GM19193 (cell line): Measurements from ENCODE around the gene GRIP1.

Source experiments
- POLR2A ChIP-seq: IDR thresholded peaks from 4 replicates; pipeline ENCODE4 v1.6.1; 2011; ENCODE audit not compliant: insufficient read depth, insufficient read length; ENCODE audit errors: extremely low read depth

GRIP1 gene

GRCh38 chr12:66640691-66641460 is 38.0 kb downstream of the GRIP1 start:
- no peak for TF ChIP-seq POLR2A

- TF ChIP-seq POLR2A: no peak
Observed at GRCh38 chr12:66638666-66639065, 40.2 kb downstream of the GRIP1 start.

GRCh38 chr12:66637699-66638301 is 41.1 kb downstream of the GRIP1 start:
- no peak for TF ChIP-seq POLR2A

- TF ChIP-seq POLR2A: no peak
Observed at GRCh38 chr12:66636771-66637170, 42.1 kb downstream of the GRIP1 start.

GRCh38 chr12:66633676-66634075 is 45.2 kb downstream of the GRIP1 start:
- no peak for TF ChIP-seq POLR2A

GRCh38 chr12:66629138-66629870 is 49.6 kb downstream of the GRIP1 start:
- no peak for TF ChIP-seq POLR2A

GRCh38 chr12:66627988-66628317 is 50.9 kb downstream of the GRIP1 start:
- no peak for TF ChIP-seq POLR2A

GRCh38 chr12:66627270-66627987 is 51.4 kb downstream of the GRIP1 start:
- no peak for TF ChIP-seq POLR2A

GRCh38 chr12:66624806-66625205 is 54.1 kb downstream of the GRIP1 start:
- TF ChIP-seq POLR2A: no peak

GRCh38 chr12:66623455-66623854 is 55.4 kb downstream of the GRIP1 start:
- TF ChIP-seq POLR2A: no peak

GRCh38 chr12:66620688-66621087 is 58.2 kb downstream of the GRIP1 start:
- no peak for TF ChIP-seq POLR2A

GRCh38 chr12:66620026-66620425 is 58.9 kb downstream of the GRIP1 start:
- no peak for TF ChIP-seq POLR2A

- no peak for TF ChIP-seq POLR2A
Observed at GRCh38 chr12:66617991-66618390, 60.9 kb downstream of the GRIP1 start.

- TF ChIP-seq POLR2A: no peak
Observed at GRCh38 chr12:66612090-66612775, 66.6 kb downstream of the GRIP1 start.

GRCh38 chr12:66607147-66607546 is 71.7 kb downstream of the GRIP1 start:
- no peak for TF ChIP-seq POLR2A
